T-helper 2 cell treated with Interferon-gamma antibody and Interleukin-4, amounts not matched to agents 5 μg/mL and 100 μg/mL, for 36 hours (primary cell): ENCODE results near the gene PTPRJ.
A peak's percentile ranks its signal among the peaks of the same experiment; 100 is the strongest.

Source experiments
- DNase-seq: peaks from one replicate; pipeline ENCODE4 v3.0.0; 2021; ENCODE audit warnings: low spot score
- H3K27ac Mint-ChIP-seq: one replicate; pipeline ENCODE4 v1.8.0; 2021; ENCODE audit warnings: mild to moderate bottlenecking, mixed read lengths
- H3K27me3 Mint-ChIP-seq: one replicate; pipeline ENCODE4 v1.8.0; 2021; ENCODE audit warnings: low read depth, mixed read lengths
- H3K36me3 Mint-ChIP-seq: one replicate; pipeline ENCODE4 v1.8.0; 2021; ENCODE audit warnings: low read depth, mixed read lengths
- H3K4me1 Mint-ChIP-seq: one replicate; pipeline ENCODE4 v1.8.0; 2021; ENCODE audit warnings: low read depth, mixed read lengths
- H3K4me3 Mint-ChIP-seq: one replicate; pipeline ENCODE4 v1.8.0; 2022; ENCODE audit warnings: mild to moderate bottlenecking, moderate library complexity, mixed read lengths
- H3K9me3 Mint-ChIP-seq: one replicate; pipeline ENCODE4 v1.8.0; 2021; ENCODE audit warnings: mixed read lengths

The PTPRJ gene

GRCh38 chr11:47997063-47998053 is 17.0 kb downstream of the PTPRJ start:
- Mint-ChIP-seq H3K27me3 (no peaks in the 10 kb centered on the region), H3K4me3 (no peak overlapping the region), H3K27ac (peak overlapping the region; percentile 43), H3K9me3 (no peaks in the 10 kb centered on the region), H3K4me1 (peaks cover 41% of the 10 kb centered on the region), H3K36me3 (peaks cover 28% of the 10 kb centered on the region)
- no peak for DNase-seq

GRCh38 chr11:47998345-47998732 is 18.0 kb downstream of the PTPRJ start:
- Mint-ChIP-seq H3K27ac (peak overlapping the region; percentile 96), H3K4me1 (peaks cover 44% of the 10 kb centered on the region), H3K4me3 (no peak overlapping the region), H3K9me3 (no peaks in the 10 kb centered on the region), H3K27me3 (no peaks in the 10 kb centered on the region), H3K36me3 (peaks cover 28% of the 10 kb centered on the region)
- no peak for DNase-seq

DNA sequence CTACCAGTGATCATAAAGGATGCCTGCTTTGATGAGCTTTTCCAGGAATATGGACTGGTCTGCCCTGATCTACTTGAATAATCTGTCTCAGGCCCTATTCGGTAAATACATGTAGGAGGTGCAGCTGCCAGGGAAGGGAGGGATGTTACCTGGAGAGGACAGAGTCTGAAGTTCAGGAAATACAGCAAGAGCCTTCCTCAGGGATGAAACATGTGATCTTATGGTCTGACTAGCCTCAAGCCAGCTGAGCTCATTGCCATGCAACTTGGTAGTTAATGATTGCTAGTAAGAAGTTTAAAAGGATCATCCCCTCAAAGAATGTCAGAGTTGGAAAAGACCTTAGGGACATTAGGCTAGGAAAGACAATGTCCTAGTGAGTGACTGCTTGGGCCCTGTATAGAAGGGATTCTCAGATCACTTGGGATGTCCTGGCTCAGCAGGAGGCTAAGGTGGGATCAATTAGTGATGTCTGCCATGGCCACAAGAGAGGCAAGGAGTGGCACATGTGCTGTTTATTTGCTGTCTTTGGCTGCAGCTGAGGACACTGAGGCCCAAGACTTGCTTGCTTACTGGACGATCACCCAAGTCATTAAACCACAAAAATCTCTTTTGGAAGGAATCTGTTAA is 18.5 kb downstream of the PTPRJ start:
- H3K4me1 Mint-ChIP-seq = peaks cover 44% of the 10 kb centered on the region
- H3K9me3 Mint-ChIP-seq = no peaks in the 10 kb centered on the region
- no peaks in the 10 kb centered on the region for H3K27me3 Mint-ChIP-seq
- H3K36me3 Mint-ChIP-seq = peaks cover 26% of the 10 kb centered on the region
- peak overlapping the region; percentile 46 for H3K4me3 Mint-ChIP-seq
- DNase-seq = no peak
- peak overlapping the region; percentile 96 for H3K27ac Mint-ChIP-seq

DNA sequence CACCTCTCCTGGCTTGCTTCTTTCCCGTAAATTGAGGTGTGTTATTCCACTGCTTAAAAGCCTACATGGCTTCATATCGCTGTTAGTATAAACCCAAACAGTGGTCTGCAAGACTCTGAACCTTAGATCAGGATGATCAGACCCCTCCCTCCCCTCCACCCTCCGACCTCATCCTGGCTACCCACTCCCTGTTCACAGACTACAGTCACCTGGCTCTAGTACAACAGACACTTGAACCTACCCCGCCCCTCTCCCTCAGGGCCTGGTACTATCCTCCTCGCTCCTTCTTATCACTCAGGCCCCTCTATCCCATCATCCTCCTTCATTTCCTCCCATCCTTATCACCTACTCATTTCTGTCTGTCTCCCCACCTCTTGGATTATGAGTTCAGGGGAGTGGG is 20.1 kb downstream of the PTPRJ start:
- H3K9me3 Mint-ChIP-seq = no peaks in the 10 kb centered on the region
- peaks cover 56% of the 10 kb centered on the region for H3K4me1 Mint-ChIP-seq
- no peaks in the 10 kb centered on the region for H3K27me3 Mint-ChIP-seq
- peak overlapping the region; percentile 96 for H3K27ac Mint-ChIP-seq
- DNase-seq = no peak
- peak overlapping the region; percentile 27 for H3K4me3 Mint-ChIP-seq
- H3K36me3 Mint-ChIP-seq = peaks cover 28% of the 10 kb centered on the region

- Mint-ChIP-seq H3K27me3 (no peaks in the 10 kb centered on the region), H3K9me3 (no peaks in the 10 kb centered on the region), H3K4me3 (peak overlapping the region; percentile 74), H3K36me3 (peaks cover 24% of the 10 kb centered on the region), H3K4me1 (peaks cover 67% of the 10 kb centered on the region), H3K27ac (peak overlapping the region; percentile 96)
- DNase-seq = peak; percentile 89
Measured at GRCh38 chr11:48001438-48002021, 21.2 kb downstream of the PTPRJ start.

GRCh38 chr11:48002561-48002960 is 22.2 kb downstream of the PTPRJ start:
- Mint-ChIP-seq H3K36me3 (peaks cover 16% of the 10 kb centered on the region), H3K9me3 (no peaks in the 10 kb centered on the region), H3K27me3 (no peaks in the 10 kb centered on the region), H3K4me1 (peaks cover 66% of the 10 kb centered on the region), H3K4me3 (peak overlapping the region; percentile 74), H3K27ac (peak overlapping the region; percentile 96)
- DNase-seq = no peak

GRCh38 chr11:48003926-48004325 is 23.6 kb downstream of the PTPRJ start:
- Mint-ChIP-seq H3K27ac (peak overlapping the region; percentile 94), H3K4me1 (peaks cover 64% of the 10 kb centered on the region), H3K27me3 (no peaks in the 10 kb centered on the region), H3K9me3 (no peaks in the 10 kb centered on the region), H3K36me3 (peaks cover 15% of the 10 kb centered on the region), H3K4me3 (peak overlapping the region; percentile 81)
- DNase-seq = no peak

DNA sequence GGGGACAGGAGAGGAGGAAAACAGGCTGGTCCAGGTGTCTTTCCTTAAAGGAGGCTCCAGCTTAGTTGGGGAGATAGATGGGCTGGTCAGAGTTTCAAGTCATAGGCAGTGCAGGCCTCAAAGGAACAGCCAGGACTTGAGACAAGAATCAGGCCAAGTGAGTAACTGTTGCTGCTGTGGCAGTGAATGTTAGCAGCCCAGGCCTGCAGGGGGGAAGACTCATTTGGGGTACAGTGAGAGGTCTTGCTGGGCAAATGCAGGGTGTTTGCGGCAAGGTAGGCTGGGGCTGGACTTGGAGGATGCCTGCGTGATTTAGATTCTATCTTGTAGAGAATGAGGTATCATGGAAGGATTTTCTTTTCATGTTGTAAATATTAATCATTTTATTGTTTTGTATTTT is 24.1 kb downstream of the PTPRJ start:
- peak overlapping the region; percentile 81 for H3K4me3 Mint-ChIP-seq
- peaks cover 61% of the 10 kb centered on the region for H3K4me1 Mint-ChIP-seq
- no peak for DNase-seq
- H3K9me3 Mint-ChIP-seq = no peaks in the 10 kb centered on the region
- no peaks in the 10 kb centered on the region for H3K27me3 Mint-ChIP-seq
- H3K36me3 Mint-ChIP-seq = peaks cover 15% of the 10 kb centered on the region
- H3K27ac Mint-ChIP-seq = peak overlapping the region; percentile 94

- no peaks in the 10 kb centered on the region for H3K9me3 Mint-ChIP-seq
- peaks cover 15% of the 10 kb centered on the region for H3K36me3 Mint-ChIP-seq
- peak overlapping the region; percentile 76 for H3K4me3 Mint-ChIP-seq
- no peaks in the 10 kb centered on the region for H3K27me3 Mint-ChIP-seq
- H3K4me1 Mint-ChIP-seq = peaks cover 62% of the 10 kb centered on the region
- peak overlapping the region; percentile 94 for H3K27ac Mint-ChIP-seq
- DNase-seq = peak; percentile 52
Measured at GRCh38 chr11:48005136-48005535, 24.8 kb downstream of the PTPRJ start.

GRCh38 chr11:48005831-48006270 is 25.5 kb downstream of the PTPRJ start:
- H3K27ac Mint-ChIP-seq = peak overlapping the region; percentile 94
- peak overlapping the region; percentile 76 for H3K4me3 Mint-ChIP-seq
- DNase-seq = peak; percentile 57
- no peaks in the 10 kb centered on the region for H3K27me3 Mint-ChIP-seq
- peaks cover 57% of the 10 kb centered on the region for H3K4me1 Mint-ChIP-seq
- no peaks in the 10 kb centered on the region for H3K9me3 Mint-ChIP-seq
- peaks cover 16% of the 10 kb centered on the region for H3K36me3 Mint-ChIP-seq

DNA sequence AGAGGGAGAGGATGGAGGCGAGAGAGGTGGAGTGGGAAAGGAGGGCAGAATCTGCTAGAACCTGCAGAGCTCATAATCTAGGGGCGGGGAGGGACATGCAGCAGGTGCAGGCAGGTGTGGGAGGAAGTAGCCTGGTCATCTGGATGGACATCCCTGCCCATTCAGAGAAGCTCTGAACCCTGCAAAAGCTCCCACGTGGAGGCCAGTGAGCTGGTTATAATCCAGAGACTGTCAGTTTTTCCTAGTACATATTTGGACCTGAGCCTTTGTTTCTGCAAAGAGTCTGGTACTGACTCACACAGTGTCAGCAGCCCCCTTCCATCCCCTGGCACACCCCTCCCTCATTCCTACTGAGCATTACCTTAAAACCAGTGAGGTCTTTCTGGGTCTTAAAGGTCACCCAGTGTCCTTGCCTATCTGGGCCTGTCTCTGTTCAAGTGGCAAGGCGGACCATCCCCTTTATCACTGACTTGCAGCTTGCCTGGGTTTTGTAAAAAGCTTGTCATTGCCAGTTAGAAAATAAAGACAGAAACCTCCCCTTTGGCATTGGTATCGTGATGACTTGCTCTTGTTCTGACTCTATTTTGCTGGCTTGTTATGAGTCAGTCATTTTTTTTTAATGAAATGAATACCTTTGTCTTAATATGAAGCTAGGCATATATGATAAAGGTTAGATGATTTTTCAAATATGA is 26.1 kb downstream of the PTPRJ start:
- DNase-seq = peak; percentile 75
- H3K36me3 Mint-ChIP-seq = peaks cover 15% of the 10 kb centered on the region
- peaks cover 58% of the 10 kb centered on the region for H3K4me1 Mint-ChIP-seq
- no peaks in the 10 kb centered on the region for H3K9me3 Mint-ChIP-seq
- no peaks in the 10 kb centered on the region for H3K27me3 Mint-ChIP-seq
- H3K4me3 Mint-ChIP-seq = peak overlapping the region; percentile 76
- peak overlapping the region; percentile 94 for H3K27ac Mint-ChIP-seq

GRCh38 chr11:48007677-48008076 is 27.3 kb downstream of the PTPRJ start:
- no peaks in the 10 kb centered on the region for H3K9me3 Mint-ChIP-seq
- H3K27me3 Mint-ChIP-seq = no peaks in the 10 kb centered on the region
- peak overlapping the region; percentile 35 for H3K4me3 Mint-ChIP-seq
- H3K27ac Mint-ChIP-seq = peak overlapping the region; percentile 87
- DNase-seq = no peak
- peaks cover 15% of the 10 kb centered on the region for H3K36me3 Mint-ChIP-seq
- peaks cover 62% of the 10 kb centered on the region for H3K4me1 Mint-ChIP-seq

DNA sequence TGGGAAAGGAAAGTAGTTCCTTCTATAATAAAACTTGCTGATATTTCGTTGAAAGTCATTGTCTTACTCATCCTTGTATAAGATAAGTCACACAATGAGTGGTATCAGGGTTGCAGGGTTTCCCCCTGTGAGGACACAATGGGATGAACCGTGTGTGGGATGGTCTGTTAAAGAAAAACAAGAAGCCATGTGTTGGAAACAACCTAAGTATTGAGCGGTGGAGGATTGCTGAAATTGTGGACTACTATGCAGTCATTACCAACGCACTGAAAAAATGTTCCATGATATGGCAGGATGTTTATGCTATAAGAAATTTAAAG is 28.6 kb downstream of the PTPRJ start:
- Mint-ChIP-seq H3K36me3 (peaks cover 15% of the 10 kb centered on the region), H3K9me3 (no peaks in the 10 kb centered on the region), H3K27me3 (no peaks in the 10 kb centered on the region), H3K4me3 (peak overlapping the region; percentile 30), H3K27ac (peak overlapping the region; percentile 76), H3K4me1 (peaks cover 71% of the 10 kb centered on the region)
- peak; percentile 87 for DNase-seq
